ENCODE data around the gene EPHB1.

Gene EPHB1

DNA sequence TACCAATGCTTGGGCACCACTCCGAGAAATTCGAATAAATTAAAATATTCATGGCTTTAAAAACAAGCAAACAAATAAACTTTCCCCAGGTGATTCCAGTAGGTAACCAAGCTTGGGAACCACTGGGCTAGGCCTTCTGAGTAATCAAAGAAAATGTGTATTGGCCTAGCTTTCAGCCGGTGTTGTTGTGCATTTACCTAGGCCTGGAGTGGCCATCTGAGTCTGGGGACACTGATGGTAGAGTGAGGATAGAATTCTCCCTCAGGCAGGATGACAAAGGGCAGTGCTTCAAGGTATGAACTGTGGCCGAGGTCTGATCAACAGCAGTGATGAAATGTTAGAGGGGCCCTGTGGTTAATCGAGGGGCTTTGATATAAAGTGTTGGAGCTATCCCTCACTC lies 440.5 kb downstream of the EPHB1 start:
- no peak for DNase-seq

- DNase-seq = no peak
These were observed 442.5 kb downstream of the EPHB1 start for GRCh38 chr3:135237371-135238143.

DNA sequence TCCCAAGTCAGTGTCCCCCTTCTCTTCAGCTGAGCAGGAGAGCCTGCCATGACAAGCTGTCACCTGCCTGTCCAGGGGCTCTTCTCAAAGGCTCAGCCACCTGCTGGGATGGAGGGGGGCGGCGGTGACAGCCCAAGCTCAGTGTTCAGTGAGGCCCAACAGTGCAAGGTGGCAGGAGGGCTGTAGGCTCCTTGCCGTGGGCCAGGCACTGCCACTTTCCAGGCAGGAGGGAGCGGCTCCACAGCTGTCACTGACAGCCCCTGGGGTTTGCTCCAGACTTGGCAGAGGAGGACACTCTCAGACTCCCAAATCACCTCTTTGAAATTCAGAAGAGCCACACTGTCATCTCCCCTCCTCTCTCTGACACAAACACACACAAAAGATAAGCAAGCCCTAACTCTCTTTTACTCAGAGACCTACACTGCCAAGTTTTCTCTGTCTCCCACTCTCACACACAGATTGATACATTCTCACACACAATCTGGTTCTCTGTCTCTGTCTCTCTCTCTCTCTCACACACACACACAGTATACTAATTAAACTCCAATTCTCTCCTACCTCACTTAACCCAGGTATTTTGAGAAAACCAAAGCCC lies 443.3 kb downstream of the EPHB1 start:
- DNase-seq = no peak

DNA sequence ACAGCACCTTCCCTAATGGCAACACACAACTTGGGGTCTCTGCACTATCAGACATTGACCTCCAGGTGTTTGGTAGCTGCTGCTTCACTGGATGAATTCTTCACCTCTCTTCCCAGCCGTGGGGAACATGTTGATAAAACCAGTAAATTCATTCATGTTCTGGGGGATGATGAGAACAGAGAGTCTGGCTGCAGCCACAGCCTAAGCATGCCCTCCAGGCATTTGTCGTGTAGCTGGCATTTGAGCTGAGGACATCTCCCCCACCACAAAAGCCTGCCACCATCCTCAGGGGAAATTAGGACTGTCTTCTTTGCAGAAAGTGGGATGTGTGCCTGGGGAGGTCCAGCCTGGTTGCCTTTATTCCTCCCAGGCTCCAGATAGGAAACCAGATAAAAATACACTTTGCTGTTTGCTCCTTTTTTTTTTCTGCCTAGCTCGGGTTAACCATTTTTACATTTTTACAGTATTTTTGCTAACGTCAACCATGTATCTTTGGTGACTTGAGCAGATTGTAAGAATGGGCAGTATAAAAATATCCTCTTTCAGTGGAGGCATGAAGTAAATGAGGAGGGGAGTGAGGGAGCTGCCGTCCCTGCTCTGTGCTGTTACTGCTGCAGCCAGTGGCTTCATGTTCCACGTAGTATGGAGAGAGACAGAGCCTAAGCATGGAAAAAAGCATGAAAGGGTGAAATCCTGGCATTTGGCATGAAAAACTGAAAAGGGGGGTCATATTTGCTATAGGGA lies 444.0 kb downstream of the EPHB1 start:
- no peak for DNase-seq

- DNase-seq = no peak
These were observed 444.5 kb downstream of the EPHB1 start for GRCh38 chr3:135239615-135239884.

DNA sequence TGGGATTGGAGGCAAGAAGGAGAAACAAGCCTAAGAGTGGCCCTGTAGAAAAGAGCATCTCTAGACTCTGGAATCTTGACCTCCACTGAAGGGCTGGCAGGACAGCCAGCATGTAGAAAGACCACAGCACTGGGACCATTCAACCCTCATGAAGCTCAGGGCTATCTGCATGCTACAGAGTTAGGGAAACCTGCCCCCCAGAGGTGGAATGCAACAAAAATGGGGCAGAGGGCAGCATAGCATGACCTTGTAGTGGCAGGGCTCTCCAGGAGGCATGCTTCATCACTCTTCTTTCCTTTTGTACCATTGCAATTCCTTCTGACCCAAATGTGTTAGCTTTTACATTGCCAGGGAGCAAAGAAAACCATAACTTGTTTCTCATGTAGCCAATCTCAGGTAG lies 445.4 kb downstream of the EPHB1 start:
- DNase-seq = no peak

DNA sequence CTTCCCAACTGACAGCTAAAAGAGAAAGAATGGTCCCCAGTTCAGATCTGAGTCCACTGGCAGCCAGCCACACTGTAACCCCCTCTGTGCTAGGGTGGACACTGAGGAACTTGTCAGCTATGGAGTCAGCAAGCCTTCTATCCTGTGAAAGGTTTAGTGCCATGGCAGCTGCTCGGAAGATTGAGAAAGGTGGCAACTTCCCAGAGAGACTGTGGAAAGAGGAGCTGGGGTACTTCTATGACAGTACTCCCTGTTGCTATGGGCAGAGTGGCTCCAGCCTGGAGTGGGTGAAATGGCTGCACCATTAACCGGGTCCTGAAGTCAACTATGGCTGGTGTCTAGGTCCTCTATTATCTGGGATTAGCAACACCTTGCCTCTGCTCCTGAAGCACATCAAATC lies 447.2 kb downstream of the EPHB1 start:
- no peak for DNase-seq

- DNase-seq = no peak
These were observed 448.6 kb downstream of the EPHB1 start for GRCh38 chr3:135243616-135244015.

DNA sequence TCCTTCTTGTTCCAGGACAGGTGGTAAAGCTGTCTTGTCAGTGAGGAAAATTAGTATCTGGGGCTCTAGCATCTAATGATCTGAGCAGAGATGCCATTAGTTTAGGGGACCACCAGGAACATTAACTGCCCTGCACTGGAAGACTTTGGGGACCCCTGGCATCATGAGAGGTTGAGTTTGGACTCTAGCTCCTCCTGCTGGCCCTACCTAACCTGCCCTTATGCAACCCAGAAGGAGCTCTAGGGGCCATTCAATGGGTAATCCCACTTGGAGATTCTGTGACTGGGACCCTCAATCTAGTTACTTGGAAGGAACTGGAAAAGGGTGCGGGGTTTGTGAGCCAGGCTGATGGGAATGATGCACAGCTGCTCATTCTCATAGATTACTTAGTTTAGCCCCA lies 451.0 kb downstream of the EPHB1 start:
- no peak for DNase-seq

GRCh38 chr3:135248213-135248612 lies 453.2 kb downstream of the EPHB1 start:
- no peak for DNase-seq

DNA sequence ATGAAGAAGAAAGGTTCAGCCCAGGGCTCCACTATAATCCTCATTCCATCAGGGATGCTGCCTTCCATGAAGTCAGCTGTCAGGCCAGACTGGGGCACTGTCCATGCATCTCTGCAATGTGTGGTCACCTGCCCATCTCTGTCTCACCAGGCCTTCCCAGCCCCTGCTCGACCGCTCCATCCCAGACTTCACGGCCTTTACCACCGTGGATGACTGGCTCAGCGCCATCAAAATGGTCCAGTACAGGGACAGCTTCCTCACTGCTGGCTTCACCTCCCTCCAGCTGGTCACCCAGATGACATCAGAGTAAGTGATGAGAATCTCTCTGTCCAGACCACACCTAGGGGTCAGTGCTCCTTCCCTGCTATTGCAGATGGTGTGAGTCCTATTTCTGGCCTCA lies 454.1 kb downstream of the EPHB1 start:
- DNase-seq = no peak

DNA sequence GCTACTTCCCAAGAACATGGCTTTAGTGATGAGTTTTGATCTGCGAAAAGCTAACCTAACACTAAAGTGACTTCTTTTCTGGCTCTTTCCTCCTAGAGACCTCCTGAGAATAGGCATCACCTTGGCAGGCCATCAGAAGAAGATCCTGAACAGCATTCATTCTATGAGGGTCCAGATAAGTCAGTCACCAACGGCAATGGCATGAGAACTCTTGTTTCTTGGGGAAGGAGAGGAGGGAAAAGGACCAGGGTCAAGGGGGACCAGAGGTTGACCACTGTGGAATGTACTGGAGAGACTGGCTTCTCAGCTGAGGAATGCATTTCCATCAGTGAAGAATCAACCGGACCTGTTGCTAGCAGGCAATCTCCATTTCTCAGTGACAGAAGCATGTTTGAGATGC lies 463.9 kb downstream of the EPHB1 start:
- DNase-seq = no peak

- DNase-seq = no peak
These were observed 465.0 kb downstream of the EPHB1 start for GRCh38 chr3:135260025-135260424.

DNA sequence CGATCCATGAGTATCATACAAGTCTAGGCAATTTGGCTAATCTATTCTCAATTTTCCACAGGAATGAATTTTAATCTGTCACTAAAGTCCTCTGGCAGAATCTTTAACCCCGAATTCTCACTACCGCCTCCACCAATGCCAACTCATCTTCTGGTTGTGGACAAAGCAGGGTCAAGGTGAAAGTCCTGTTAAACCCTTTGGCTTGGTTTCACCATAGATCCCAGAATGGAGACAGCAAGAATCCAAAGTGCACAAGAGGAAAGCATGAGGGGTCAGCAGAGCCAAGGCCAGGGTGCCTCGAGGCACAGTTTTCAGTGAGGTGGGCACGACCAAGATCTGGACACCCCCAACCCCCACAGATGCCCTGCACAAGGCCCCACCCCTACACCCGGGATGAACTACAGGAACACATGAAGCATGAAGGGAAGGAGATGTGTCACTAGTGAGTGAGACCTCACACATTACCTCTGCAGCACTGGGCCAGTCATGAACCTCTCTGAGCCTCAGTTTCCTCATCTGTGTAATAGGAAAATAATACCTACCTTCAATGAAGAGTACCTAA lies 466.2 kb downstream of the EPHB1 start:
- DNase-seq = no peak

GRCh38 chr3:135261916-135262315 lies 466.9 kb downstream of the EPHB1 start:
- no peak for DNase-seq

GRCh38 chr3:135262441-135262840 lies 467.4 kb downstream of the EPHB1 start:
- no peak for DNase-seq

DNA sequence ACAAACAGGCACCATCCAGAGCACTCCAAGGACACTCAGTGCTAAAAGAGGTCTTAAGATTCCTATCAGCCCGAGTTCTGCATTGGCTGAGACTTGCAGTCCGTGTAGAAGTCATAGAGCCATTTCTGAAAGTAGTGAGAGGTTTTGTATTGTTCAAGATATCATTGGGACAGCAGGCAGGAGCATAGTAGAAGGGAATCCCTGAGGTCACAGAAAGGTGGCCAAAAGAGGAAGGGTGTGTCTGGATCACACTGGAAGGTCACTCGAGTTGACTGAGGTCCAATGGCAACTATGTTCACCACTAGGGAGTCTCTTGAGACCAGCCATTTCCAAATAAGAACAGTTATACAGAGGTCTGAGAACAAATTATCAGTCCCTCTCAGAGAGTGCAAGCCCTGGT lies 468.3 kb downstream of the EPHB1 start:
- DNase-seq = no peak

GRCh38 chr3:135267487-135267886 lies 472.4 kb downstream of the EPHB1 start:
- no peak for DNase-seq

GRCh38 chr3:135268941-135269532 lies 474.0 kb downstream of the EPHB1 start:
- no peak for DNase-seq

DNA sequence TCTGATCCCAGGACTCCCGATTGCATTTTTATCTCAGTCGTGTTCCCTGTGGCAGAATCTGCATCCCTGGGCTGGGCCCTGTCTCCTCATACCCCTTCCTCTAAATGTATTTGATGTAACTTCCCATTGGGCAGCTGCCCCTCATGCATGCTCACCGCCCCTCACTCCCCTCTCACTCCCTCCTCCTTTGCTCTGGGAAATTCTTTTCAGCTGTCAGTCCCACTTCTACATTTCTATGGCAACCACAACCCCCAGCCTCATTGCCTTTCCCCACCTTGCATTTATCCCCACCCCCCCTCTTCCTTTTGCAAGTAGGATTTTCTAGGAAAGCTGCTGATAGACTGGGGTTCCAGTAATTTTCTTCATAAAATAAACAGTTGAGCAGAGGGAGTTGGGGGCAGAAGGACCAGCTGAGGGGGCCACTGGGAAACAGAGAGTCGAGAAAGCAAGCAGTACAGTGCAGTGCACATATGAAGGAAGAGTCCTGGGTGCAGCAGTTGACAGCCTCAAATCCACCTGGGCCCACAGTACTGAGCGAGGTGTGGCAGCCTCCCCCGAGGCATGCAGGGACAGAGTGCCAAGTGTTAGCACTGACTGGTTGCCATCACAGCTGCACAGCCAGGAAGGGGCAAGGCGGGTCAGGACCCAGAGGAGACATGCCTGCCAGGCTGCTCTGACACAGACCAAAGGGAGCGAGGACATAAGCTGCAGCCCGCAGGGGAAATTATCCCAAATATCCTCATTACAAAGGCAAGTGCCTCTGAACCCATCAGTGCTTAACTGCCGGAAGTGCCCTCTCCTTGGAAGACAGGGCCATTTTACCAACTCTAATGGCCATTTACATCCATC lies 476.3 kb downstream of the EPHB1 start:
- no peak for DNase-seq

DNA sequence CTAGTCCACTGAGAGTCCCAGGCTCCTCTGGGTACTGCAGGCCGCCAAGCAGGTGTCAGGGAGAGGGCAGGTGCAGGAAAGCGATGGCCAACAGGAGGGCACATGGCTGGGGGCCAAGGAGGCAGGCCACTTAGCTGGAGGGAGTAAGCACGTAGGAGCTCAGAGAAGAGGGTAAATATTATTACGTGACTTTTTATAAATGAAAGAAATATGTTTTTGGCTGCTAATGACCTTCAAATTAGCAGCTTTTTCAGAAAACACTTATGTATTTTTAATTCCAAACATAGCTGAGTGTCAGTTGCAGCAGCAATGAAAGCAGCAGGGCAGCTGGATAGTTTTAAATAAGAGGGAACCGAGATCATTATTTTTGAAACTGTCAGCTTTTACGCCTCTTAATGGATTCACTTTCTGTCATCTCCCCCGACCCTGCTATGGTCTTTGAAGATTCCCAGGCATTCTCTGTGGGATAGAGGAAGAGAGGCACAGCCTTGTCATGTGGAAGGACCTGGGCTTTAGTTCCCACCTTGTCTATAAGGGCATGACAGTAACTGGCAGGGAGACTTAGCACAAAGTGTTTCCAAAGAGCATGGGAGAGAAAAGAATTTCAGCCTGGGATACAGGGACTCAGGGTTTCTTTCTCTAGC lies 477.1 kb downstream of the EPHB1 start:
- DNase-seq = no peak

GRCh38 chr3:135292162-135292561 lies 497.1 kb downstream of the EPHB1 start:
- DNase-seq = no peak

Measured in stimulated activated CD4-positive, alpha-beta T cell treated with anti-CD3 and anti-CD28 coated beads, Interleukin-1b, Interleukin-23, amount 100 ng/mL, for 48 hours (primary cell).